ENCODE measurements around the gene UNC5CL. TPM values are rescaled to one million over a fixed set of nuclear protein-coding genes. Genes with fewer than 3 reads are reported as not detected.

The UNC5CL gene
- total RNA-seq, 1 donor from 2014 or later: 0.25 TPM

DNA sequence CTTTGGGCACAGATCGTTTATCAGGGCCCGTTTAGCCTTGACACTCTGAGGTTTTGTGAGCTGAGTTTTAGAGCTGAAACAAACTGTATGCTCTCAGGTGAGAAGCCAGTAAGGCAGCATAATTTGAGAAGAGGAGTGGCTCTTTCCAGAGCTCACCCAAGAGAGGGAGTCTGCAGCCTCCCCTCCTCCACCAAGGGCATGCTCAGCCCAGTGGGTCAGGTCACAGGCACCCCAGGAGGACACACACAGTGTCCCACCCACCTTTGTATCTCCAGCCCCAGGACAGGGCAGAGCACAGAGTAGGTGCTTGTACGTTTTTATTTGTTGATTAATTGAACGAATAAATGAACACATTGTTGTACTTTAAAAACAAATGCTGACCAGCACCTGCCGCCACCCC lies 6.6 kb upstream of the UNC5CL start:
- Mint-ChIP-seq H3K4me1 (ENCODE audit: low read depth) (peaks cover 19% of the 10 kb centered on the region), H3K27ac (ENCODE audit: unreplicated experiment) (no peak overlapping the region)

DNA sequence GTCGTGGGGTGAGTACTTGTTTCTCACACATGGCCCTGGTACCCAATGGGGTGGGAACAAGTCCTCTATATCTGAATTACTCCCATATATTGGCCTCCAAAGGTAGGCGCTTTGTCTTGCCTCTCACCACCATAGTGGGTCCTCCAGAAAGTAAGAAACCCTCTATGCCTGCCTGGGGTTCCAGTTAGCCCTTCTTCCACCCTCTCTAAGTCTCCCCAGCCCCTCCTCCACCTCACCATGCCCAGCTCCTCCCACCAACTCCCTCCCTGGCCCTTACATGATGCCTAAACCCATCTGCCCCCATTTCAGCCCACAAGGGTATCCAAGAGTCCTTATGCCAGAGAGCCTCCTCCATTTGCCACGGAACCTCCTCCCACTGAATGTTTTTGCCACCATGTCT lies 4.1 kb upstream of the UNC5CL start:
- no peak overlapping the region for H3K27ac Mint-ChIP-seq (ENCODE audit: unreplicated experiment)
- TF ChIP-seq, protein P1, sequence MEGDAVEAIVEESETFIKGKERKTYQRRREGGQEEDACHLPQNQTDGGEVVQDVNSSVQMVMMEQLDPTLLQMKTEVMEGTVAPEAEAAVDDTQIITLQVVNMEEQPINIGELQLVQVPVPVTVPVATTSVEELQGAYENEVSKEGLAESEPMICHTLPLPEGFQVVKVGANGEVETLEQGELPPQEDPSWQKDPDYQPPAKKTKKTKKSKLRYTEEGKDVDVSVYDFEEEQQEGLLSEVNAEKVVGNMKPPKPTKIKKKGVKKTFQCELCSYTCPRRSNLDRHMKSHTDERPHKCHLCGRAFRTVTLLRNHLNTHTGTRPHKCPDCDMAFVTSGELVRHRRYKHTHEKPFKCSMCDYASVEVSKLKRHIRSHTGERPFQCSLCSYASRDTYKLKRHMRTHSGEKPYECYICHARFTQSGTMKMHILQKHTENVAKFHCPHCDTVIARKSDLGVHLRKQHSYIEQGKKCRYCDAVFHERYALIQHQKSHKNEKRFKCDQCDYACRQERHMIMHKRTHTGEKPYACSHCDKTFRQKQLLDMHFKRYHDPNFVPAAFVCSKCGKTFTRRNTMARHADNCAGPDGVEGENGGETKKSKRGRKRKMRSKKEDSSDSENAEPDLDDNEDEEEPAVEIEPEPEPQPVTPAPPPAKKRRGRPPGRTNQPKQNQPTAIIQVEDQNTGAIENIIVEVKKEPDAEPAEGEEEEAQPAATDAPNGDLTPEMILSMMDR (IDR thresholded peaks at IDR 0.05): no peak
- peaks cover 5% of the 10 kb centered on the region for H3K27me3 Mint-ChIP-seq (ENCODE audit: low read depth)
- H3K36me3 Mint-ChIP-seq (ENCODE audit: low read depth): no peaks in the 10 kb centered on the region
- H3K4me1 Mint-ChIP-seq (ENCODE audit: low read depth): peaks cover 9% of the 10 kb centered on the region
- no peaks in the 10 kb centered on the region for H3K9me3 Mint-ChIP-seq (ENCODE audit: low read depth)
- no peak for DNase-seq (ENCODE audit: low spot score)
- no peak overlapping the region for H3K4me3 Mint-ChIP-seq (ENCODE audit: unreplicated experiment)

More for the DNA sequence above, 6.6 kb upstream of the UNC5CL start:
- H3K36me3 Mint-ChIP-seq (ENCODE audit: low read depth): no peaks in the 10 kb centered on the region
- no peak overlapping the region for H3K4me3 Mint-ChIP-seq (ENCODE audit: unreplicated experiment)
- peaks cover 5% of the 10 kb centered on the region for H3K27me3 Mint-ChIP-seq (ENCODE audit: low read depth)
- no peaks in the 10 kb centered on the region for H3K9me3 Mint-ChIP-seq (ENCODE audit: low read depth)
- DNase-seq (ENCODE audit: low spot score): no peak
- TF ChIP-seq, protein P1 (IDR thresholded peaks at IDR 0.05): no peak

DNA sequence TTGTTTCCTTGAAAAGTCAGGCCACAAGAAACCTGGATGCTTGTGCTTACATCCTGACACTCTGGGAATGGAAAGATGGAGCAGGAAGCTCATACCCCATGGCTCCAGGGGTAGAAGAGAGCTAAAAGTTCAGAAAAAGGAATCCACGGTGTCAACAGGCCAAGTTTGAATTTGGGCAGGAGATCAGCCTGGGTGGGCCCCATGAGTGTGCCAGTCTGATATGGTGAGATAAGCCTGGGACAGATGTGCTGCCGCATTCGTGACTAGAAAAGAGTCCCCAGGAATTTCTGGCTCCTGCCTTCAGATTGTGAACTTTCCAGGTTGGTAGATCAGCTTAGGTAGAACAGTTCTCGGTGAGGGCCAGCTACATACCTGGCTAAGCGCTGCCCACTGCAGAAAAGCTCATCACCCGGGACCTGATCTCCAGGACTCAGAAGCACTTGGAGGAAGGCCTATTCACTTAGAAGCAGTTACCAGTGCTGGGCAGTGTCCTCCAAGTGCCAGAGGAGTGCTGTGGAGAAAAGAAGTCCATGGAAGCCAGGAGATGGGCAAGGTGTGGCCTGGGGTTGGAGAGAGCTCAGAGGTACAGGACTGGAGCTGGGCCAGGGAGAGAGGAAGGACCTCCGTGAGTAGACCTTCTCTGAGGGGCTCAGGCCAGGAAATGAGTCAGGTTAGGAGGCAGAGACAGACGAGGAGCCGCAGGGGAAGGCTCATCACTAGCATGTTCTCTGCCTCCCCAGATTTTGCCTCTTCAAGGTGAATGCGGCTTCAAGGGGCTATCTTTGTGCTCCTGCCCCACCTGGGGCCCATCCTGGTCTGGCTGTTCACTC lies 3.4 kb upstream of the UNC5CL start, which contains the start of gene TSPO2:
Gene TSPO2 (plus strand): TSS at position 242 of the 830 bp plus-strand sequence. CDS start 519 bp downstream, at position 761.
- Mint-ChIP-seq H3K27me3 (ENCODE audit: low read depth) (peaks cover 6% of the 10 kb centered on the region), H3K4me1 (ENCODE audit: low read depth) (peaks cover 9% of the 10 kb centered on the region), H3K9me3 (ENCODE audit: low read depth) (no peaks in the 10 kb centered on the region), H3K27ac (ENCODE audit: unreplicated experiment) (no peak within 1 kb of the TSS), H3K36me3 (ENCODE audit: low read depth) (no peaks in the 10 kb centered on the region), H3K4me3 (ENCODE audit: unreplicated experiment) (no peak within 1 kb of the TSS)
- TF ChIP-seq, protein P1 (IDR thresholded peaks at IDR 0.05): no peak
- DNase-seq (ENCODE audit: low spot score): no peak

DNA sequence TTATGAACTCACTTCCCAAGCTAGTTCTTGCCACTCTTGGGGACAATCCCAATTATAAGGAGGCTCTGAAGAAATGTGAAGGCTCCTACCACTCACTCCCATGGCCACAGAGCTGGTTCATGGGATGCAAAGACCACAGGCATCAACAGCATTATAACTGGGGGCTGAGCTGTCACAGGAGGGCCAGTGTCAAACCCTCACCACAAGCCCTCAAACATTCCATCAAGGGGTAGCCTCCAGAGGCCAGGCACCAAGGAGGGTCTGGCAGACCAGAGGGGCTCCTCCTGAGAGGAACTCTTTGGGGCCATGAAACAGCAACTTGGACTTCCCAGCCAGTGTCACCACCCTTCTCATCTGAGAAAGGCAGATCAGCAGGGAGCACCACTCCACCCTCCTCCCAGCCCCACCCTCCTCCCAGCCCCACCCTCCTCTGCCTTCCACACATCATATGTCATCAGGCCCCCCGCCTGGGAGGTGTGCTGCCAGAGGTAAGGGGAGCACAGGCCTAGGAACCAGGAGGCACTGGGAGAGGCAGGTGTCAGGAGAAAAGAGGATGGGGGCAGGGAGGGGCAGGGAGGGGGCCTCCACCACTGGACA lies 2.0 kb upstream of the UNC5CL start:
- Mint-ChIP-seq H3K9me3 (ENCODE audit: low read depth) (no peaks in the 10 kb centered on the region), H3K36me3 (ENCODE audit: low read depth) (no peaks in the 10 kb centered on the region), H3K27ac (ENCODE audit: unreplicated experiment) (no peak overlapping the region), H3K4me3 (ENCODE audit: unreplicated experiment) (no peak overlapping the region), H3K27me3 (ENCODE audit: low read depth) (peaks cover 5% of the 10 kb centered on the region), H3K4me1 (ENCODE audit: low read depth) (peaks cover 9% of the 10 kb centered on the region)
- TF ChIP-seq, protein P1 (IDR thresholded peaks at IDR 0.05): no peak
- DNase-seq (ENCODE audit: low spot score): no peak

DNA sequence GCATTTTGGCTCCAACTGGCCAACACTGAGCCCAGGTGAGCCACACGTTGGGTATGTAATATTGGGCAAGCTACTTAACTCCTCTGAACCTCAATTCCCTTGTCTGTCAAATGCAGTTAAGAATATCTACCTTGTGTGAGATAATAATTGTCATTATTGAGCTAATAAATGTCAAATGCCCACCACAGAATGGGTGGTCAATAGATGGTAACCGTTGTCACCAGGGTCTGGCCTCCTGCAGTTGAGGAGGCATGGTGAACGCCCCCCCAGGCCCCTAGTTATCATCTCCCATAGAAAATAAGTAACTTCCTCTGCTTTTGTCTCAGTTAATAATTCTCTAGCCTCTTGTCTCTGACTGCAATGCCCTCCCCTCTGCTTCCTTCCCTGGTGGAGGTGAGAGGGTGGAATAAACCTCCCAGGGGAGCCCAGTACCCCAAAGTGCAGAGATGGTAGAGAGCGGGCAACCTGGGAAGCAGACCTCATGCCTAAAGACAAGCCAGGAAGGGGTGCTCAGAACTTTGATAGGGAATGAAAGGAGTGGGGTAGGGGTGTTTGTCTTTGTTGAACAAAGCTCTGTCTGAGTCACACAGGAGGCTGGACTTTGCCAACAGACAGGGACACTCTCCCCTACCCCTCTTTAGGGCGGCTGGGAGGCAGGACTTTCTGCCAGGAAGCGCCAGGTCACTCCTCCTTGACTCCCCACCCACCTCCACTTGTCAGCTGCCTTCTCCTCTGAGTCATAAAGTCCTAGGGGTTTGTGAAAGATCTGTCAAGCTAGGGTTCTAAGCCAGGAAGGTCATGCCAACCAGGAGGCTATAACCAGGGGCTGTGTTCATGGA lies 1.3 kb upstream of the UNC5CL start:
- DNase-seq (ENCODE audit: low spot score): no peak
- H3K9me3 Mint-ChIP-seq (ENCODE audit: low read depth): no peaks in the 10 kb centered on the region
- H3K27ac Mint-ChIP-seq (ENCODE audit: unreplicated experiment): no peak overlapping the region
- TF ChIP-seq, protein P1 (IDR thresholded peaks at IDR 0.05): no peak
- no peak overlapping the region for H3K4me3 Mint-ChIP-seq (ENCODE audit: unreplicated experiment)
- H3K4me1 Mint-ChIP-seq (ENCODE audit: low read depth): peaks cover 9% of the 10 kb centered on the region
- H3K36me3 Mint-ChIP-seq (ENCODE audit: low read depth): no peaks in the 10 kb centered on the region
- peaks cover 5% of the 10 kb centered on the region for H3K27me3 Mint-ChIP-seq (ENCODE audit: low read depth)
